HG03565 (cell line): Measurements from ENCODE around the gene SPATA6.

ENCODE experiments used
- ATAC-seq: cut with Tn5 transposase; IDR thresholded peaks from one replicate; pipeline ENCODE4 v1.9.1; 2021; ENCODE audit warnings: mild to moderate bottlenecking, moderate library complexity; ENCODE audit not compliant: unreplicated experiment

The SPATA6 gene

GRCh38 chr1:48261881-48262400, 210.1 kb downstream of the SPATA6 start:
- no peak for ATAC-seq

GRCh38 chr1:48258106-48258505, 213.9 kb downstream of the SPATA6 start:
- ATAC-seq, result no peak

GRCh38 chr1:48254254-48254653, 217.8 kb downstream of the SPATA6 start:
- no peak for ATAC-seq

- no peak for ATAC-seq
Observed at GRCh38 chr1:48251821-48252220, 220.2 kb downstream of the SPATA6 start.

- no peak for ATAC-seq
Observed at GRCh38 chr1:48251323-48251722, 220.7 kb downstream of the SPATA6 start.

- ATAC-seq, result no peak
Observed at GRCh38 chr1:48250572-48250971, 221.4 kb downstream of the SPATA6 start.

GRCh38 chr1:48249868-48250267, 222.1 kb downstream of the SPATA6 start:
- no peak for ATAC-seq

GRCh38 chr1:48248356-48248755, 223.6 kb downstream of the SPATA6 start:
- no peak for ATAC-seq

GRCh38 chr1:48246727-48247126, 225.3 kb downstream of the SPATA6 start:
- no peak for ATAC-seq
